HepG2 (cell line): ENCODE measurements around the gene LST1. TPM values are rescaled to one million over a fixed set of nuclear protein-coding genes. Genes with fewer than 3 reads are reported as not detected.

Experiments
- ATAC-seq: fragments of 200-7000 bp; cut with Tn5 transposase; 3 replicates; pipeline ENCODE4 v1.9.1; 2020; ENCODE audit warnings: mild to moderate bottlenecking, moderate library complexity
- BruUV-seq: library from RNA; stranded (reverse); fragments of 400-500 nt; replicated peaks from 2 replicates; lab custom pipeline; 2021; lab: Mats Ljungman, UMichigan
- CTCF ChIA-PET: fragments of 300-600 bp; formaldehyde crosslinking; extraction: SDS; loops from one replicate; lab custom pipeline; 2021; ENCODE audit warnings: low total read pairs, inconsistent platforms, low intra/inter-chr PET ratio; lab: Yijun Ruan, JAX
- POLR2A ChIA-PET: fragments of 350-600 bp; sonication (Branson Sonifier 250); formaldehyde crosslinking; loops from one replicate; lab custom pipeline; 2020; ENCODE audit warnings: antibody characterized with exemption, inconsistent platforms; lab: Yijun Ruan, JAX
- DNase-seq: peaks from one replicate; pipeline ENCODE4 v3.0.0-alpha.2; 2015; ENCODE audit warnings: low spot score
- FAIRE-seq: peaks from 3 replicates; lab custom pipeline; 2011; peaks lifted over from hg19 to GRCh38; lab: Jason Lieb, UNC
- H2AFZ ChIP-seq: one replicate; pipeline ENCODE4 v1.6.1; 2011; ENCODE audit warnings: low read length, inconsistent platforms
- H3K27ac ChIP-seq: fragments of 300-600 bp; 3 replicates; pipeline ENCODE4 v1.8.0; 2011; ENCODE audit warnings: mixed run types, mild to moderate bottlenecking, mixed read lengths, low read length, inconsistent platforms; ENCODE audit not compliant: insufficient read depth; ENCODE audit errors: extremely low read length
- H3K27me3 ChIP-seq, 2 experiments: fragments of 200-600 bp in 1 of 2; 2 replicates in 1 of 2; 3 replicates in 1 of 2; pipeline versions ENCODE4 v1.6.0 to v1.8.0; 2011; ENCODE audit warnings: low read length in 2 of 2, mild to moderate bottlenecking in 2 of 2, moderate library complexity in 2 of 2, inconsistent platforms in 1 of 2; ENCODE audit not compliant: insufficient read depth in 2 of 2, control insufficient read depth in 1 of 2
- H3K36me3 ChIP-seq, 2 experiments: fragments of 200-600 bp in 1 of 2; replicated peaks in 1 of 2; 2 replicates in 1 of 2; 3 replicates in 1 of 2; pipeline versions ENCODE4 v1.5.1 to v1.8.0; 2011; ENCODE audit warnings: low read length in 2 of 2, inconsistent platforms in 1 of 2; ENCODE audit not compliant: insufficient read depth in 2 of 2, control insufficient read depth in 1 of 2
- H3K4me1 ChIP-seq: 2 replicates; pipeline ENCODE4 v1.5.1; 2012; ENCODE audit warnings: low read length, inconsistent platforms; ENCODE audit not compliant: insufficient read depth
- H3K4me2 ChIP-seq: 2 replicates; pipeline ENCODE4 v1.6.0; 2011; ENCODE audit warnings: low read depth, low read length, inconsistent platforms
- H3K4me3 ChIP-seq, 3 experiments: fragments of 200-600 bp in 1 of 3; sonication (generic), shearing (Covaris generic) in 1 of 3; replicated peaks in 1 of 3; 2 replicates each; pipeline ENCODE4 v1.5.1; 2011 to 2016; ENCODE audit warnings: low read length in 3 of 3, inconsistent platforms in 2 of 3, low read depth in 2 of 3, mild to moderate bottlenecking in 2 of 3, control low read depth in 1 of 3, mixed read lengths in 1 of 3; ENCODE audit not compliant: insufficient read depth in 1 of 3
- H3K79me2 ChIP-seq: one replicate; pipeline ENCODE4 v1.6.1; 2011; ENCODE audit warnings: low read length, inconsistent platforms; ENCODE audit not compliant: insufficient read depth
- H3K9ac ChIP-seq: 2 replicates; pipeline ENCODE4 v1.6.0; 2011; ENCODE audit warnings: mild to moderate bottlenecking, low read depth, low read length, inconsistent platforms; ENCODE audit not compliant: insufficient read depth
- H3K9me3 ChIP-seq: 2 replicates; pipeline ENCODE4 v1.5.1; 2012; ENCODE audit warnings: mild to moderate bottlenecking, low read length
- H4K20me1 ChIP-seq: 2 replicates; pipeline ENCODE4 v1.6.0; 2011; ENCODE audit warnings: inconsistent platforms, mild to moderate bottlenecking, low read length, moderate library complexity; ENCODE audit not compliant: insufficient read depth
- AKAP8 ChIP-seq: sonication (generic); formaldehyde crosslinking; IDR thresholded peaks from 2 replicates; pipeline ENCODE4 v1.5.1; 2020; ENCODE audit warnings: mild to moderate bottlenecking, missing genetic modification reagents
- MBD4 ChIP-seq: IDR thresholded peaks from 2 replicates; pipeline ENCODE4 v1.6.1; 2012; ENCODE audit warnings: low read length, inconsistent platforms, borderline replicate concordance
- NCOA5 ChIP-seq: sonication (generic); formaldehyde crosslinking; IDR thresholded peaks from 2 replicates; pipeline ENCODE4 v1.4.0; 2020; ENCODE audit warnings: missing genetic modification reagents
- ZC3H13 ChIP-seq: sonication (generic); formaldehyde crosslinking; IDR thresholded peaks from 2 replicates; pipeline ENCODE4 v1.8.1; 2023; ENCODE audit warnings: mild to moderate bottlenecking, missing genetic modification reagents, moderate library complexity
- ZMYM4 ChIP-seq: sonication (generic); formaldehyde crosslinking; IDR thresholded peaks from 2 replicates; pipeline ENCODE4 v1.8.1; 2023; ENCODE audit warnings: mild to moderate bottlenecking, missing genetic modification reagents
- ZNF431 ChIP-seq: sonication (generic); formaldehyde crosslinking; IDR thresholded peaks from 2 replicates; pipeline ENCODE4 v1.9.0; 2022; ENCODE audit warnings: missing genetic modification reagents, low read depth, mild to moderate bottlenecking, borderline replicate concordance
- ZNF616 ChIP-seq: sonication (generic); formaldehyde crosslinking; IDR thresholded peaks from 2 replicates; pipeline ENCODE4 v1.5.0; 2020; ENCODE audit warnings: low read depth, mild to moderate bottlenecking, missing genetic modification reagents
- WGBS: methylation state at CpG from one replicate; pipeline ENCODE4 v1.1.6; 2017; ENCODE audit warnings: low lambda C conversion rate; 5-methylcytosine and 5-hydroxymethylcytosine counted together
- in situ Hi-C: cut with HindIII; loops from 2 replicates; pipeline ENCODE4 v1.10.0; 2017; ENCODE audit warnings: low pct_unique_long_range_greater_than_20kb; ENCODE audit not compliant: extremely low pct_ligation_motif_present
- intact Hi-C: fragments of 100-400 bp; cut with micrococcal nuclease; formaldehyde crosslinking; loops from one replicate; pipeline ENCODE4 v1.10.0; 2022; ENCODE audit not compliant: unreplicated experiment
- polyA plus RNA-seq, 8 experiments: library from polyadenylated mRNA; depleted of rRNA in 3 of 8; stranded (reverse) in 7 of 8; unstranded in 1 of 8; fragments of >200 nt; fragmentation: Illumina TruSeq in 4 of 8; extraction: Trizol in 4 of 8; gene quantifications; 2 replicates each; pipeline versions ENCODE4 v1.2.1 to v1.2.3, GENCODE V29; 2011 to 2016; ENCODE audit warnings: low read depth in 4 of 8, missing spikeins in 1 of 8, mixed read lengths in 1 of 8; ENCODE audit not compliant: insufficient read depth in 1 of 8
- total RNA-seq, 5 experiments: library from RNA; depleted of rRNA; stranded (reverse); fragments of >200 nt; fragmentation: Illumina TruSeq; extraction: Trizol; gene quantifications; 2 replicates each; pipeline ENCODE4 v1.2.3, GENCODE V29; 2016; ENCODE audit warnings: low read depth in 1 of 5
- TF ChIP-seq, protein P1 (sequence below): IDR thresholded peaks from 2 replicates; pipeline ENCODE4 v1.6.1; 2016; ENCODE audit warnings: missing genetic modification reagents, missing compliant biosample characterization
- TF ChIP-seq, protein P2 (sequence below): sonication (generic); formaldehyde crosslinking; IDR thresholded peaks from 2 replicates; pipeline ENCODE4 v1.4.0; 2020; ENCODE audit warnings: missing genetic modification reagents
- TF ChIP-seq, protein P3 (sequence below): IDR thresholded peaks from 2 replicates; pipeline ENCODE4 v1.4.0; 2020; ENCODE audit warnings: mild to moderate bottlenecking, missing genetic modification reagents
- TF ChIP-seq, protein P4 (sequence below): sonication (generic); formaldehyde crosslinking; IDR thresholded peaks from 2 replicates; pipeline ENCODE4 v1.4.0; 2020; ENCODE audit warnings: low read depth, mild to moderate bottlenecking, missing genetic modification reagents

The LST1 gene
- total and polyA plus RNA-seq, 2 of the 13 experiments (the other 11 are each of a cell fraction or from before 2014, with no cell fraction given) = not detected

DNA sequence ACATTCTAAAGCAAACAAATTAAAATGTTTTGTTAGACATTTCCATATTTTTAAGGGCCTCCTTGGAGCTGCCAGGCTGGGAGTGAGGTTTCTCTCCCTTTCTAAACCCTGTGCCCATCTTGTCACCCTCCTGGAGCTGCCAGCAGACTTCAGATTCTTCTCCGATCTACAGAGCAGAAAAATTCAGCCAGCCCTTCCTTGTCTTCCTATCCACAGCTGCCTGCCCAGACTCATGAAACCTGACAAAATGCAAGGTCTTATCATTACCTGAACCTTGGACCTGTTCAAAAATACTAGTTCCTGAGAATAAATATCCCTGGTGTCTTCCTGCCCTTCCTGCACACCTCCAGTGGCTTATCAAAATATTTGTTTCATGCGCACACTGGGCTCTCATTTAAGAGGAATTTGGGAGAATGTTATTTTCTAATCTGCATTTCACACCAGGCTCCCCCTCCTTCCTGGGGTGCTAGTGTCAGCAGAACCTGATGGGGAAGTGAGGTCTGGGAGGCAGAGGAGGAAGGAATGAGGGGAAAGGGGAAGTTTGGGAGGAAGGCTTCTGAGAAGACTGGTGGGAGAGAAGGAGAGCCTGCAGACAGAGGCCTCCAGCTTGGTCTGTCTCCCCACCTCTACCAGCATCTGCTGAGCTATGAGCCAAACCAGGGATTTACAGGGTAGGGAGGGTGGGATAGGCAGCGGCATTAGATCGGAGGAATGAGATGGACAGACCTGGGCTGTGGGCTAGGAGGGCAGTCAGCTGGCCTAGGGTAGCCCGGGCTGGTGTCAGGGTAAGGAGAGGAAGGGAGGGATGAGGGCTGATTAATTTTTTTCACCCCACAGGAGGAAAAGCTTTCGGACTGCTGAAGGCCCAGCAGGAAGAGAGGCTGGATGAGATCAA, 28.9 kb downstream of the LST1 start, which contains the start of gene AIF1:
Gene AIF1 (plus strand): TSS at position 551 of the 895 bp plus-strand sequence. CDS start 96 bp downstream, at position 647.
- ATAC-seq (peak; percentile 53), DNase-seq (peak; percentile 53), FAIRE-seq (no peak)
- Histone ChIP-seq H3K4me1 (peaks cover 41% of the 10 kb centered on the region), H2AFZ (peak within 1 kb of the TSS; percentile 34), H3K9ac (peak within 1 kb of the TSS; percentile 50), H3K9me3 (no peaks in the 10 kb centered on the region), H3K4me3 (peak within 1 kb of the TSS; percentile 38 to 66 (median 50)), H3K27me3 (no peaks in the 10 kb centered on the region; a peak in 1 of 5 replicates), H3K4me2 (peak within 1 kb of the TSS; percentile 91), H4K20me1 (no peaks in the 10 kb centered on the region), H3K27ac (peak within 1 kb of the TSS; percentile 50), H3K36me3 (no peaks in the 10 kb centered on the region), H3K79me2 (no peaks in the 10 kb centered on the region)
- in situ Hi-C loops = no loop called here
- CTCF ChIA-PET = interaction anchor here (1.4 kb wide), 1 partner anchor 16 kb away, joined by 3 read pairs; no protein-coding TSS in a partner anchor
- POLR2A ChIA-PET = interaction anchor here (1.1 to 2.1 kb wide), 11 partner anchors 17 to 248 kb away, joined by 3 to 10 read pairs (median 3); partner anchors contain the start of genes APOM, BAG6, C6orf47 and DDX39B
- no TSS peak for BruUV-seq
- 17% methylated on average over 6 of the region's 6 CpGs for WGBS
- intact Hi-C loops = no loop called here
- no peak for TF ChIP-seq ZMYM4 (CRISPR knock-in tag)
- TF ChIP-seq, protein P1, sequence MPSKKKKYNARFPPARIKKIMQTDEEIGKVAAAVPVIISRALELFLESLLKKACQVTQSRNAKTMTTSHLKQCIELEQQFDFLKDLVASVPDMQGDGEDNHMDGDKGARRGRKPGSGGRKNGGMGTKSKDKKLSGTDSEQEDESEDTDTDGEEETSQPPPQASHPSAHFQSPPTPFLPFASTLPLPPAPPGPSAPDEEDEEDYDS = peak; percentile 32; the same call in 1 of the 2 replicates
- TF ChIP-seq, protein P2, sequence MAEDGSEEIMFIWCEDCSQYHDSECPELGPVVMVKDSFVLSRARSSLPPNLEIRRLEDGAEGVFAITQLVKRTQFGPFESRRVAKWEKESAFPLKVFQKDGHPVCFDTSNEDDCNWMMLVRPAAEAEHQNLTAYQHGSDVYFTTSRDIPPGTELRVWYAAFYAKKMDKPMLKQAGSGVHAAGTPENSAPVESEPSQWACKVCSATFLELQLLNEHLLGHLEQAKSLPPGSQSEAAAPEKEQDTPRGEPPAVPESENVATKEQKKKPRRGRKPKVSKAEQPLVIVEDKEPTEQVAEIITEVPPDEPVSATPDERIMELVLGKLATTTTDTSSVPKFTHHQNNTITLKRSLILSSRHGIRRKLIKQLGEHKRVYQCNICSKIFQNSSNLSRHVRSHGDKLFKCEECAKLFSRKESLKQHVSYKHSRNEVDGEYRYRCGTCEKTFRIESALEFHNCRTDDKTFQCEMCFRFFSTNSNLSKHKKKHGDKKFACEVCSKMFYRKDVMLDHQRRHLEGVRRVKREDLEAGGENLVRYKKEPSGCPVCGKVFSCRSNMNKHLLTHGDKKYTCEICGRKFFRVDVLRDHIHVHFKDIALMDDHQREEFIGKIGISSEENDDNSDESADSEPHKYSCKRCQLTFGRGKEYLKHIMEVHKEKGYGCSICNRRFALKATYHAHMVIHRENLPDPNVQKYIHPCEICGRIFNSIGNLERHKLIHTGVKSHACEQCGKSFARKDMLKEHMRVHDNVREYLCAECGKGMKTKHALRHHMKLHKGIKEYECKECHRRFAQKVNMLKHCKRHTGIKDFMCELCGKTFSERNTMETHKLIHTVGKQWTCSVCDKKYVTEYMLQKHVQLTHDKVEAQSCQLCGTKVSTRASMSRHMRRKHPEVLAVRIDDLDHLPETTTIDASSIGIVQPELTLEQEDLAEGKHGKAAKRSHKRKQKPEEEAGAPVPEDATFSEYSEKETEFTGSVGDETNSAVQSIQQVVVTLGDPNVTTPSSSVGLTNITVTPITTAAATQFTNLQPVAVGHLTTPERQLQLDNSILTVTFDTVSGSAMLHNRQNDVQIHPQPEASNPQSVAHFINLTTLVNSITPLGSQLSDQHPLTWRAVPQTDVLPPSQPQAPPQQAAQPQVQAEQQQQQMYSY (CRISPR knock-in tag) = no peak
- no peak for TF ChIP-seq AKAP8 (CRISPR knock-in tag)
- TF ChIP-seq ZNF616 = no peak
- TF ChIP-seq, protein P3, sequence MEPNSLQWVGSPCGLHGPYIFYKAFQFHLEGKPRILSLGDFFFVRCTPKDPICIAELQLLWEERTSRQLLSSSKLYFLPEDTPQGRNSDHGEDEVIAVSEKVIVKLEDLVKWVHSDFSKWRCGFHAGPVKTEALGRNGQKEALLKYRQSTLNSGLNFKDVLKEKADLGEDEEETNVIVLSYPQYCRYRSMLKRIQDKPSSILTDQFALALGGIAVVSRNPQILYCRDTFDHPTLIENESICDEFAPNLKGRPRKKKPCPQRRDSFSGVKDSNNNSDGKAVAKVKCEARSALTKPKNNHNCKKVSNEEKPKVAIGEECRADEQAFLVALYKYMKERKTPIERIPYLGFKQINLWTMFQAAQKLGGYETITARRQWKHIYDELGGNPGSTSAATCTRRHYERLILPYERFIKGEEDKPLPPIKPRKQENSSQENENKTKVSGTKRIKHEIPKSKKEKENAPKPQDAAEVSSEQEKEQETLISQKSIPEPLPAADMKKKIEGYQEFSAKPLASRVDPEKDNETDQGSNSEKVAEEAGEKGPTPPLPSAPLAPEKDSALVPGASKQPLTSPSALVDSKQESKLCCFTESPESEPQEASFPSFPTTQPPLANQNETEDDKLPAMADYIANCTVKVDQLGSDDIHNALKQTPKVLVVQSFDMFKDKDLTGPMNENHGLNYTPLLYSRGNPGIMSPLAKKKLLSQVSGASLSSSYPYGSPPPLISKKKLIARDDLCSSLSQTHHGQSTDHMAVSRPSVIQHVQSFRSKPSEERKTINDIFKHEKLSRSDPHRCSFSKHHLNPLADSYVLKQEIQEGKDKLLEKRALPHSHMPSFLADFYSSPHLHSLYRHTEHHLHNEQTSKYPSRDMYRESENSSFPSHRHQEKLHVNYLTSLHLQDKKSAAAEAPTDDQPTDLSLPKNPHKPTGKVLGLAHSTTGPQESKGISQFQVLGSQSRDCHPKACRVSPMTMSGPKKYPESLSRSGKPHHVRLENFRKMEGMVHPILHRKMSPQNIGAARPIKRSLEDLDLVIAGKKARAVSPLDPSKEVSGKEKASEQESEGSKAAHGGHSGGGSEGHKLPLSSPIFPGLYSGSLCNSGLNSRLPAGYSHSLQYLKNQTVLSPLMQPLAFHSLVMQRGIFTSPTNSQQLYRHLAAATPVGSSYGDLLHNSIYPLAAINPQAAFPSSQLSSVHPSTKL (CRISPR knock-in tag) = peak; percentile 40; the same call in 1 of the 2 replicates
- TF ChIP-seq ZNF431 (CRISPR knock-in tag) = no peak
- TF ChIP-seq, protein P4, sequence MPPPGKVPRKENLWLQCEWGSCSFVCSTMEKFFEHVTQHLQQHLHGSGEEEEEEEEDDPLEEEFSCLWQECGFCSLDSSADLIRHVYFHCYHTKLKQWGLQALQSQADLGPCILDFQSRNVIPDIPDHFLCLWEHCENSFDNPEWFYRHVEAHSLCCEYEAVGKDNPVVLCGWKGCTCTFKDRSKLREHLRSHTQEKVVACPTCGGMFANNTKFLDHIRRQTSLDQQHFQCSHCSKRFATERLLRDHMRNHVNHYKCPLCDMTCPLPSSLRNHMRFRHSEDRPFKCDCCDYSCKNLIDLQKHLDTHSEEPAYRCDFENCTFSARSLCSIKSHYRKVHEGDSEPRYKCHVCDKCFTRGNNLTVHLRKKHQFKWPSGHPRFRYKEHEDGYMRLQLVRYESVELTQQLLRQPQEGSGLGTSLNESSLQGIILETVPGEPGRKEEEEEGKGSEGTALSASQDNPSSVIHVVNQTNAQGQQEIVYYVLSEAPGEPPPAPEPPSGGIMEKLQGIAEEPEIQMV = no peak
- no peak for TF ChIP-seq ZC3H13 (CRISPR knock-in tag)
- no peak for TF ChIP-seq MBD4
- TF ChIP-seq NCOA5 (CRISPR knock-in tag) = no peak
